HEK293 (cell line): ENCODE measurements around the gene MMP25.
A peak's percentile ranks its signal among the peaks of the same experiment; 100 is the strongest.
"Not testable (repeated sequence)": the region's sequence is repeated elsewhere in the genome, so short reads cannot be mapped to it uniquely, and the experiment has no call there.

ENCODE experiments used
- CTCF ChIA-PET: fragments of 350-600 bp; formaldehyde crosslinking; extraction: SDS; loops from one replicate; lab custom pipeline; 2021; ENCODE audit warnings: antibody characterized with exemption; lab: Yijun Ruan, JAX
- POLR2A ChIA-PET: fragments of 300-600 bp; formaldehyde crosslinking; extraction: SDS; loops from one replicate; lab custom pipeline; 2020; ENCODE audit warnings: antibody characterized with exemption, inconsistent platforms; lab: Yijun Ruan, JAX
- H3K27ac ChIP-seq: fragments of 200-500 bp; sonication (Bioruptor generic); 2 replicates; pipeline ENCODE4 v1.5.1; 2014; ENCODE audit warnings: low read depth, low read length, control low read depth, inconsistent platforms; ENCODE audit errors: extremely low read depth
- H3K36me3 ChIP-seq, 2 experiments: fragments of 200-500 bp in 1 of 2; sonication (Bioruptor generic) in 1 of 2; 1 replicate in 1 of 2; 2 replicates in 1 of 2; pipeline ENCODE4 v1.5.1; 2014 to 2017; ENCODE audit warnings: inconsistent platforms in 2 of 2, low read length in 2 of 2; ENCODE audit not compliant: control insufficient read depth in 2 of 2, insufficient read depth in 1 of 2
- H3K4me1 ChIP-seq: fragments of 200-500 bp; sonication (Bioruptor generic); 2 replicates; pipeline ENCODE4 v1.5.1; 2014; ENCODE audit warnings: mild to moderate bottlenecking, low read length, inconsistent platforms; ENCODE audit not compliant: control insufficient read depth, insufficient read depth
- H3K4me3 ChIP-seq: 2 replicates; pipeline ENCODE4 v1.5.1; 2011; ENCODE audit warnings: low read depth, mild to moderate bottlenecking, control low read depth, low read length, moderate library complexity
- H3K9me3 ChIP-seq: fragments of 200-500 bp; sonication (Bioruptor generic); 2 replicates; pipeline ENCODE4 v1.5.1; 2014; ENCODE audit warnings: low read depth, low read length, inconsistent platforms; ENCODE audit not compliant: control insufficient read depth, insufficient read depth
- SCRT1 ChIP-seq: fragments of 450-650 bp; formaldehyde crosslinking; IDR thresholded peaks from 2 replicates; pipeline ENCODE4 v1.5.1; 2016; ENCODE audit warnings: missing biosample characterization, missing genetic modification characterization, borderline replicate concordance
- SCRT2 ChIP-seq: fragments of 450-650 bp; formaldehyde crosslinking; IDR thresholded peaks from 2 replicates; pipeline ENCODE4 v1.5.1; 2016; ENCODE audit warnings: missing biosample characterization, missing genetic modification characterization
- ZEB2 ChIP-seq: fragments of 450-650 bp; formaldehyde crosslinking; IDR thresholded peaks from 2 replicates; pipeline ENCODE4 v1.5.1; 2016; ENCODE audit warnings: missing biosample characterization, missing genetic modification characterization
- ZNF155 ChIP-seq: fragments of 450-650 bp; formaldehyde crosslinking; IDR thresholded peaks from 2 replicates; pipeline ENCODE4 v1.5.1; 2016; ENCODE audit warnings: missing biosample characterization, missing genetic modification characterization
- ZNF324 ChIP-seq: fragments of 450-650 bp; formaldehyde crosslinking; IDR thresholded peaks from 2 replicates; pipeline ENCODE4 v1.5.1; 2016; ENCODE audit warnings: missing biosample characterization, missing genetic modification characterization
- ZNF398 ChIP-seq: fragments of 450-650 bp; formaldehyde crosslinking; IDR thresholded peaks from 2 replicates; pipeline ENCODE4 v1.5.1; 2017; ENCODE audit warnings: missing biosample characterization, missing genetic modification characterization
- ZNF530 ChIP-seq: fragments of 450-650 bp; formaldehyde crosslinking; IDR thresholded peaks from 2 replicates; pipeline ENCODE4 v1.5.1; 2016; ENCODE audit warnings: low read depth, missing biosample characterization, missing genetic modification characterization
- ZNF560 ChIP-seq: fragments of 450-650 bp; formaldehyde crosslinking; IDR thresholded peaks from 2 replicates; pipeline ENCODE4 v1.5.1; 2017; ENCODE audit warnings: missing biosample characterization, missing genetic modification characterization, borderline replicate concordance
- ZNF654 ChIP-seq: fragments of 450-650 bp; formaldehyde crosslinking; IDR thresholded peaks from 2 replicates; pipeline ENCODE4 v1.5.1; 2016; ENCODE audit warnings: low read depth, missing biosample characterization, missing genetic modification characterization
- ZNF768 ChIP-seq: fragments of 450-650 bp; formaldehyde crosslinking; IDR thresholded peaks from 2 replicates; pipeline ENCODE4 v1.5.1; 2018; ENCODE audit warnings: missing biosample characterization, mild to moderate bottlenecking, missing genetic modification characterization
- ZSCAN30 ChIP-seq: fragments of 450-650 bp; IDR thresholded peaks from 2 replicates; pipeline ENCODE4 v1.5.1; 2018; ENCODE audit warnings: missing biosample characterization, mild to moderate bottlenecking, missing genetic modification characterization, moderate library complexity
- TF ChIP-seq, protein P1 (sequence below): fragments of 450-650 bp; formaldehyde crosslinking; IDR thresholded peaks from 2 replicates; pipeline ENCODE4 v1.5.1; 2016; ENCODE audit warnings: missing biosample characterization, missing genetic modification characterization

Gene MMP25

GRCh38 chr16:3076577-3076976 lies 30.2 kb downstream of the MMP25 start:
- ChIA-PET CTCF (interaction anchor here (0.6 to 1.7 kb wide), 3 partner anchors 18 to 133 kb away, joined by 3 to 5 read pairs (median 3); no protein-coding TSS in a partner anchor), POLR2A (no interaction called here)
- H3K9me3 ChIP-seq: no peaks in the 10 kb centered on the region
- no peak overlapping the region for H3K4me3 ChIP-seq
- H3K27ac ChIP-seq: no peak overlapping the region
- H3K36me3 ChIP-seq: no peaks in the 10 kb centered on the region
- TF ChIP-seq ZNF768 (tag by site-specific recombination) (no peak), ZNF324 (tag by site-specific recombination) (no peak), ZNF654 (no peak)
- H3K4me1 ChIP-seq: no peaks in the 10 kb centered on the region

GRCh38 chr16:3080024-3080423 lies 33.7 kb downstream of the MMP25 start:
- Histone ChIP-seq H3K36me3 (no peaks in the 10 kb centered on the region), H3K4me3 (no peak overlapping the region), H3K27ac (no peak overlapping the region), H3K9me3 (no peaks in the 10 kb centered on the region), H3K4me1 (no peaks in the 10 kb centered on the region)
- TF ChIP-seq ZNF398 (tag by site-specific recombination): no peak
- TF ChIP-seq ZNF155 (tag by site-specific recombination): no peak
- TF ChIP-seq ZNF530 (tag by site-specific recombination): no peak
- no peak for TF ChIP-seq ZNF560 (tag by site-specific recombination)
- no peak for TF ChIP-seq ZSCAN30
- TF ChIP-seq, protein P1, sequence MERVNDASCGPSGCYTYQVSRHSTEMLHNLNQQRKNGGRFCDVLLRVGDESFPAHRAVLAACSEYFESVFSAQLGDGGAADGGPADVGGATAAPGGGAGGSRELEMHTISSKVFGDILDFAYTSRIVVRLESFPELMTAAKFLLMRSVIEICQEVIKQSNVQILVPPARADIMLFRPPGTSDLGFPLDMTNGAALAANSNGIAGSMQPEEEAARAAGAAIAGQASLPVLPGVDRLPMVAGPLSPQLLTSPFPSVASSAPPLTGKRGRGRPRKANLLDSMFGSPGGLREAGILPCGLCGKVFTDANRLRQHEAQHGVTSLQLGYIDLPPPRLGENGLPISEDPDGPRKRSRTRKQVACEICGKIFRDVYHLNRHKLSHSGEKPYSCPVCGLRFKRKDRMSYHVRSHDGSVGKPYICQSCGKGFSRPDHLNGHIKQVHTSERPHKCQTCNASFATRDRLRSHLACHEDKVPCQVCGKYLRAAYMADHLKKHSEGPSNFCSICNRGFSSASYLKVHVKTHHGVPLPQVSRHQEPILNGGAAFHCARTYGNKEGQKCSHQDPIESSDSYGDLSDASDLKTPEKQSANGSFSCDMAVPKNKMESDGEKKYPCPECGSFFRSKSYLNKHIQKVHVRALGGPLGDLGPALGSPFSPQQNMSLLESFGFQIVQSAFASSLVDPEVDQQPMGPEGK (tag by site-specific recombination): no peak
- CTCF ChIA-PET: interaction anchor here (1.1 to 1.7 kb wide), 3 partner anchors 18 to 21 kb away, joined by 4 to 5 read pairs (median 5); no protein-coding TSS in a partner anchor
- POLR2A ChIA-PET: no interaction called here

- POLR2A ChIA-PET, H3K4me3 ChIP-seq, H3K36me3 ChIP-seq, H3K4me1 ChIP-seq, H3K27ac ChIP-seq, H3K9me3 ChIP-seq: not testable (repeated sequence)
- CTCF ChIA-PET: interaction anchor here (0.5 to 1.3 kb wide), 2 partner anchors 24 to 1113 kb away, joined by 4 to 5 read pairs; no protein-coding TSS in a partner anchor
These were observed 35.6 kb downstream of the MMP25 start for GRCh38 chr16:3081957-3082356.

DNA sequence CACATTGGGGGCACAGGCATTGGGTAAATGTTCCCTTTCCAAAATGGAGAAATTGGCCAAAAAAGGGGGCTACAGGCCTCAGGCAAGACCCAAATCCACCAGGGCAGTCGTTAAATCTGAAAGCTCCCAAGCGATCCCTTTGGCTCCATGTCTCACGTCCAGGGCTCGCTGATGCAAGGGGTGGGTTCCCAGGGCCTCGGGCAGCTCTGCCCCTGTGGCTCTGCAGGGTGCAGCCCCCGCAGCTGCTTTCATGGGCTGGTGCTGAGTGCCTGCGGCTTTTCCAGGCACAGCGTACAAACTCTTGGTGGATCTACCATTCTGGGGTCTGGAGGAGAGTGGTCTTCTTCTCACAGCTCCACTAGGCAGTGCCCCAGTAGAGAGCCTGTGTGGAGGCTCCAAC lies 37.0 kb downstream of the MMP25 start:
- CTCF ChIA-PET: interaction anchor here (0.6 to 1.3 kb wide), 6 partner anchors 20 to 68 kb away, joined by 3 to 5 read pairs (median 3); no protein-coding TSS in a partner anchor

GRCh38 chr16:3084491-3084890 lies 38.1 kb downstream of the MMP25 start:
- ChIA-PET CTCF (interaction anchor here (0.7 to 1.1 kb wide), 2 partner anchors 31 to 44 kb away, joined by 3 read pairs; no protein-coding TSS in a partner anchor), POLR2A (no interaction called here)
- 0 out of 2 replicates have a peak, but pooled peaks have one; percentile 38 for TF ChIP-seq SCRT1 (tag by site-specific recombination)
- TF ChIP-seq ZEB2 (tag by site-specific recombination): no peak
- TF ChIP-seq SCRT2: peak; percentile 43
- Histone ChIP-seq H3K9me3 (no peaks in the 10 kb centered on the region), H3K4me1 (no peaks in the 10 kb centered on the region), H3K4me3 (no peak overlapping the region), H3K27ac (no peak overlapping the region), H3K36me3 (no peaks in the 10 kb centered on the region)

More for the DNA sequence above, 37.0 kb downstream of the MMP25 start:
- not testable (repeated sequence) for H3K4me1 ChIP-seq, H3K4me3 ChIP-seq, H3K27ac ChIP-seq, H3K9me3 ChIP-seq, H3K36me3 ChIP-seq
- POLR2A ChIA-PET: interaction anchor here (1.1 kb wide), 1 partner anchor 14 kb away, joined by 4 read pairs; no protein-coding TSS in a partner anchor
